Kidney capillary endothelial cell (primary cell): ENCODE data around the gene DNAJB1.
"Not testable (repeated sequence)": the region's sequence is repeated elsewhere in the genome, so short reads cannot be mapped to it uniquely, and the experiment has no call there.

Experiments
- DNase-seq: peaks from one replicate; pipeline ENCODE4 v3.0.0-alpha.2; 2018; ENCODE audit warnings: low spot score

The DNAJB1 gene

DNA sequence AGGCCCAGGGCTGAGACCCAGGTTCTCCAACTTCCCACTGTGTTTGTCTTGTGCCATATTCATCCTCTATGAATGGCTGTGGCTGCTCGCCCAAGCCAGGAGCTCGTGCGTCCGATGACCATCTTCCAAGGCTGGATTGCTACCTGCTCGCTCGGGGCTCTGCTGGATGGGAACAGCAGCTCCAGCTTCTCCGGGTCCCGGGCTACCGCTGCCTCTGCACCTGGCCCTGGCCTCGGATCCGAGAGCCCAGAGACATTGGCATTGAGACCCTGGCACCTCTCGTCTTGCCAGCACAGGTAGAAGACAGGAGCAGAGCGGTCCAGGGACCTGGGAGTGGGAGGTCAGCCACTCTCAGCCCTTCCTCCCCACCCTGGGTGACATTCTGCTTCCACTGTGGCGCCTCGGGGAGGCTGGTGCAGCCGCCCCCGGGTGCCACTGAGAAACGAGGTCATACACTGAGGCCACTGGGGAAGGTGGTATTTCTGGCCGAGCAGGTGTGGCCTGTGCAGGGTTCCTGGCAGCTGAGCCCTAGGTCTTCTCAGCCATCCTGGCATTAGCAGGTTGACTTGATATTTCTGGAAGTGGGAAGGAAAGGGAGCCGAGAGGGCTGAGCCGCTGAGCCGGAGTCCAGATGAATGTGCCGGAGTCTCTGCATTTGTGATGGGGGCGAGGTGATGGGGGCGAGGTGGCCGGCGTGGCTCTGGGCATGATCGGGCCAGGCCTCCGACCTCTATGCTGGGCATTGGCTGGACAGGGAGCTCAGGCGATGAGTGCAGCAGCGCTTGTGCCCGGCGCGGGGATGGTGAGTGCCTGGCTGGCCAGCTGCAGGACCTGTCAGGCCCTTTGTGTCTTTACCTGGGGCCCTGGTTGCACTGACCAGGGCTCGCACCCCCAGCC is 35.1 kb upstream of the DNAJB1 start:
- no peak for DNase-seq

DNA sequence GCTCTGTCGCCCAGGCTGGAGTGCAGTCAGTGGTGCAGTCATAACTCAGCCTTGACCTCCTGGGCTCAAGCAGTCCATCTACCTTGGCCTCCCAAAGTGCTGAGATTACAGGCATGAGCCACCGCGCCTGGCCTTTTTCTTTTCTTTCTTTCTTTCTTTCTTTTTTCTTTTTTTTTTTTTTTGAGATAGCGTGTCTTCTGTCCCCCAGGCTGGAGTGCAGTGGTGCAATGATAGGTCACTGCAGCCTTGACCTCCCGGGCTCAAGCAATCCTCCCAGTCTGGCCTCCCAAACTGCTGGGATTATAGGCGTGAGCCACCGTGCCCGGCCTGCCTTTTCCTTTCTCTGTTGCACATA is 33.8 kb upstream of the DNAJB1 start:
- not testable (repeated sequence) for DNase-seq

DNA sequence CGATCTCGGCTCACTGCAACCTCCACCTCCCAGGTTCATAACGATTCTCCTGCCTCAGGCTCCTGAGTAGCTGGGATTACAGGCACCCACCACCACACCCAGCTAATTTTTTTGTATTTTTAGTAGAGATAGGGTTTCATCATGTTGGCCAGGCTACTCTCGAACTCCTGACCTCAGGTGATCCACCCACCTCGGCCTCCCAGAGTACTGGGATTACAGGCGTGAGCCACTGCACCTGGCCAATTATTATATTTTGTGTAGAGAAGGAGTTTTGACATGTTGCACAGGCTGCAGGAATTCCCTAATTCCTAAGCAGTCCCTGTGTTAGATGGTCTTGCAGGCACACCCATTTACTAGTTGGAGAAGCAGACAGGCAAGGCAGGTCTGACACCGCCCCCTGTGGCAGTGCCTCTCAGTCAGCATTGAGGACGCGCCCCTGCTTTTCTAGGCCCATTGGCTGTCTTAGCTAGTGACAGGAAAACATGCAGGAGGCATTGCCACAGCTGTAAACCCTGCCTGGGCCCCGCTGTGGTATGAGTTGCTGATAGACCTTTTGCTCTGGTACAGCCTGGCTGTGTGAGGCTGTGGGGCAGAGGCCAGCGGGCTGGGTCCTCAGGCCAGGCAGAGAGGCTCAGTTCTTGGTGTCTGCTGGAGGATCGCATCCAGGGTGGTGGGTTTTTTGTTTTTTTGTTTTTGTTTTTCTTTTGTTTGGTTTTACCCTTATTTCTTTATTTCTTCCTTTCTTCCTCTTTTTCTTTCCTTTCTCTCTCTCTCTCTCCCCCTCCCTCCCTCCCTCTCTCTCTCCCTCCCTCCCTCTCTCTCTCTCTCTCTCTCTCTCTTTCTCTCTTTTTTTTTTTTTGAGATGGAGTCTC is 33.2 kb upstream of the DNAJB1 start:
- DNase-seq = not testable (repeated sequence)

DNA sequence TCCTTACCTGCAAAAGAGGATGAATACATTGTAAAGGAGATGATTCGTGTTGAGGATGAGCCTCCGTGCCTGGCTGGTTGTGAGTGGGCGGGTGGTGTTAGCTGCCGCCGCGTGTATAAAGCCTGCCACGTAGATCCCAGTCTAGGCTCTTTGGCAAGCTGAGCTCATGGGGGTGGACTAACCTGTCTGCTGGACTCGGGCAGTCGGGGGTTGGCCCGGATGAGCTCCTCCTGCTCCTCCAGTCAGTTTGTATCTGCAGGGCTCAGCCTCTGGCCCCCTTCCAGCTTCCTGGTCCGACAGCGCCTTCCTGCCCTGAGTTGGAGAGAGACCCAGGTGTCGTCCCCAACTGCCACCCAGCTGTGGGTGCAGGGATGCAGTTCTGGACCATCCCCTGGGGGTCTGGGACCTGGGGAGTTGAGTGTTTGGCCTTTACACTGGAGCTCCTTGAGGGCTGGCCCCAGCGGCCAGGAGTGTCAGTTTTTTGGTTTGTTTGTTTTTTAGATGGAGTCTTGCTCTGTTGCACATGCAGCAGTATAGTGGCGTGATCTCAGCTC is 32.1 kb upstream of the DNAJB1 start:
- no peak for DNase-seq

DNA sequence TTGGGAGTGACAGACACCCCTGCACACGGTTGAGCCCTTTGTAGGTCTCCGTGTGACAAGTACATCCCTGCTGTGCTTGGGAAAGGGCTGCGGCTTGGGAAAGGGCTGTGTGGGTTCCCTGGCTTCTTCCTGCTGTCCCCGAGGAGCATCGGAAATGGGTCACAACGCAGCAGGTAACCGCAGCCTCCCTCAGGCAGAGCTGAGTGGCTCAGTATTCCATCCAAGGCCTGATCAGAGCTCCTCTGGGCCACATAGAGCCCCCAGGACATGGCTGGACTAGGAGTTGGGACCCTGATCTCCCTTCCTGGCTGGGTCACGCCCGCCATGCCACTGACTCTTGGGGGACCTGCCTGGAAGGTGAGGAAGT is 27.5 kb upstream of the DNAJB1 start:
- no peak for DNase-seq

DNA sequence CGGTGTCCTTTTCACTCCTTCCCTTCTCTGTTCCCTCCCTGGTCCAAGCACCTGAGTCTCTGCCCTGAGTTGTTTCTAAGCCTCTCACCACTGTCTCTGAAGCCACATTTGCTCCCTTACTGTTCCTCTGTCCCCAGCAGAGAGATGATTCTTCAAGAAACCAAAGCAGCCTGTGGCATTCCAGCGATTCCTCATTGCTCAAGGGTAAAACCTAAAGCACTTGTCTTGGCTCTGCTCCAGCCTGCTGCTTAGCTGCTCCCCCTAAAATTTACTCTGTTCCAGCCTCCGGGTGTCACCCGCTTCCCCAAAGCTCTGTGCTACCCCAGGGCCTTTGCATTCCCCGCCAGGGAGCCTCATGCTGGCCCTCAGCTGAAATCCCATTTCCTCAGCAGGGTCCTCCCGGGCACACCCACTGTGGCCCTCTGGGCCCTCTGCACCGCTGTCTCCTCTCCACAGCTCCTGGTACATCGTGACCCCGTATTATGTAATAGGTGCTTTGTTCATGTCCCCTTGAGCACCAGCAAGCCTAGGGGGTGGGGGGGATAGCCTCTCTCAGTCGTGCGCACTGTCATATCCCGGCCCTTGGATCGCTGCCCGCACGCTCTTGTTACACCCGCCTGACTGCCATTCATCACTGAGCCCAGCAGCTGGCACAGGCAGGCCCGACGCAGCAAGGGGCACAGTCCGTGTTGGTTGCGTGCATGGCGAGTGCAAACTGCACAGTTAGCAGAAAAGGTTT is 26.9 kb upstream of the DNAJB1 start:
- DNase-seq = no peak

DNA sequence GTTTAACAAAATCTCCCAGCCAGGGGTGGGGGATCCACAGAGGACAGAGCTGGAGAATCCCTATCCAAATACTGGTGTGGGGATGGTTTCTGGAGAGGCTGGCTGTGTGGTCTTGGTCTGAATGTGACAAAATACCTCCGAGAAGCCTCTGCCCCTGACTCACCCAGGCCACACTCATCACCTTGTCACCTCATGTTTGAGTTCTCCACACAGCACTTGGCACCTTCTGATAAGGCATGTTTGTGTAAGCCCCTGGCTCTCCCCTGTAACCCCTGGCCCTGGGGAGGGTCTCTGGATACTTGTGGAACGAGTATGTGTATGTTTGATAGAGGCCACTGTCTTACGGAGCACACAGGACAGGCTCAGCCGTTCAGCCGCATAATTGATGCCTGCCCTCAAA is 25.9 kb upstream of the DNAJB1 start:
- no peak for DNase-seq

DNA sequence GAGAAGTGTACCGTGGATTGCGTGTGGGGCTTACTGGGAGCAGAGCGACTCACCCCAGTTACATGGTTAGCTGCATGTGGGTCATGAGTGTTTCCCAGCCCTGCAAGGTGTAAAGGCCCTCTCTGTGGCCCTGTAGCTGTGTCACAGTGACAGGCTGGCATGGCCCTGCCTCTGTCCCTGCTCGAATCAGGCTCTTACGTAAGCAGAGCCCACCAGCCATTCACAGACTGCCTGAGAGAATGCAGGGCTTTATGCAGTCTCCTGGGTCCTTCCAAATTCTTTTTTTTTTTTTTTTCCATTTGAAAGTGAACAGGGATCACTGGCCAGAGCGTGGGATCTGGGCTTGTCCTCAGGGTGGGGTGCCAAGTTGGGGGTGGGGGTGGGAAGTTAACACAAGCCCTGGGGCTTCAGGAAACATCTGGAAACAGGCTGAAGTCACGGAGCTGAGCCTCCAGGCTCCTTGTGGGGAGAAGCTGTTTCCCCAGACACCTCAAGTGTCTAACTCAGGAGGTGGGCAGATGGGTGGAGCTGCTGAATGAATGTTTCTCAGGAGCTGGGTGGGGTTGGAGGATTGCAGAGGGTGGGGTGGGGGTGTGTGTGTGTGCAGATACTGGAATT is 24.6 kb upstream of the DNAJB1 start:
- DNase-seq = no peak

DNA sequence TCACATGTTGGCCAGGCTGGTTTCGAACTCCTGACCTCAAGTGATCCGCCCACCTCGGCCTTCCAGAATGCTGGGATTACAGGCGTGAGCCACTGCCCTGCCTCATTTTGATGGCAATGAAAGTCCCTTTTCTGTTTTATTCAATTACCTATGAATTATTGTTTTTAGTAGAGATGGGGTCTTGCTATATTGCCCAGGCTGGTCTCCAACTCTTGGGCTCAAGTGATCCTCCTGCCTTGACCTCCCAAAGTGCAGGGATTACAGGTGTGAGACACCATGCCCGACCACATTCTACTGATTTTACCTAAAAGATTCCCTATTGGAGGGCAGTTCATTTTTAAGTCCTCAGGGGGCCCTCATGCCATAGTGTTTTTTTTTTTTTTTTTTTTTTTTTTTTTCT is 23.8 kb upstream of the DNAJB1 start:
- DNase-seq = not testable (repeated sequence)

DNA sequence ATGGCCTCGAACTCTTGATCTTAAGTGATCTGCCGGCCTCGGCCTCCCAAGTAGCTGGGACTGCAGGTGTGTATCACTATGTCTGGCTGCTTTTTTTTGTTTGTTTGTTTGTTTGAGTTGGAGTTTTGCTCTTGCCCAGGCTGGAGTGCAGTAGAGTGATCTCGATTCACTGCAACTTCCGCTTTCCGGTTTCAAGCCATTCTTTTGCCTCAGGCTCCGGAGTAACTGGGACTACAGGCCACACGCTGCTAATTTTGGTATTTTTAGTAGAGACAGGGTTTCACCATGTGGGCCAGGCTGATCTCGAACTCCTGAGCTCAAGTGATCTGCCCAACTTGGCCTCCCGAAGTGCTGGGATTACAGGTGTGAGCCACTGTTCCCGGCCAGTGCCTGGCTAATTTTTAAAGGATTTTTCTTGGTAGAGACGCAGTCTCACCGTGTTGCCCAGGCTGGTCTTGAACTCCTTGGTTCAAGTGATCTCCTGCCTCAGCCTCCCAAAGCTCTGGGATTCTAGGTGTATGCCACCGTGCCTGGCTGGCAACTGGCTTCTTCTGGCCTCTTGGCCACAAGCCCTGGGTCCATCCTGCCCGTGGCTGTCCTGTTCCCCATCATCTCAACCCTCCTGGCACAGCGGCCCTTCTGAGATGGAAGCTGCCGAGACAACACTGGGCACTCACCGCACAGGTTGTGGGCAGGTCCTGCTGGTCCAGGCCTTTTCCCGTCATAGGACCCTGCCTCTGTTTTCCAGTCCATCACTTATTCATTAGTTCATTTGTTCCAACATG is 22.7 kb upstream of the DNAJB1 start:
- no peak for DNase-seq

DNA sequence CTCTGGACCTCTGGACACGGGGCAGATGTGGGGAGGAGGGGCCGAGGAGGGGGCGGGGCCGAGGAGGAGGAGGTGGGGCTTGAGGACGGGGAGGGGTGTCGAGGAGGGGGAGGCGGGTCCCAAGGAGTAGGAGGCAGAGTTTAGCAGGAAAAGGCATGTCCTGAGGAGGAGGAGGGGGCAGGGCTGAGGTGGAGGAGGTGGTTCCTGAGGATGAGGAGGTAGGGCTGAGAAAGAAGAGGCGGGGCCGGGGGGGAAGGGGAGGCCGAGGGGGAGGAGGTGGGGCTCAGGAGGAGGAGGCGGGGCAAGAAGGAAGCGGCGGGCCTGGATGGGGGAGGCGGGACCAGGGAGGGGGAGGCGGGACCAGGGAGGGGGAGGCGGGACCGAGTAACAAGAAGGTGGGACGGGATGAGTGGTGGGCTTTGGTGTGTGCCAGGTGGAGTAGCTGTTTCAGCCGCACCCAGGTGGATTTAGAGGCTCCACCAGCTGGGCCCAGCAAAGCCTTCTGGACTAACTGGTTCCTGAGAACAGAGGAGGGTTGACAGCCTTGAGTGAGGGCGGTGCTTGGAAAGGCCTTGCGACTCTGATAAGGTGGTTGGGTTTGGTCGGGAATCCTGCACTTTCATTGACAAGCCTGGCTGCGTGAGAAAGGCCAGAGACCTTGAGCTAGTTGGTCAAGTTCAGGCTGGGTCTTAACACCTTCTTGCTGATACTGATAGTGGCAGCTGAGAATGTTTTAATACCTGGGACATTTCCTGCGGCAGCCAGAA is 18.9 kb upstream of the DNAJB1 start:
- DNase-seq = no peak

DNA sequence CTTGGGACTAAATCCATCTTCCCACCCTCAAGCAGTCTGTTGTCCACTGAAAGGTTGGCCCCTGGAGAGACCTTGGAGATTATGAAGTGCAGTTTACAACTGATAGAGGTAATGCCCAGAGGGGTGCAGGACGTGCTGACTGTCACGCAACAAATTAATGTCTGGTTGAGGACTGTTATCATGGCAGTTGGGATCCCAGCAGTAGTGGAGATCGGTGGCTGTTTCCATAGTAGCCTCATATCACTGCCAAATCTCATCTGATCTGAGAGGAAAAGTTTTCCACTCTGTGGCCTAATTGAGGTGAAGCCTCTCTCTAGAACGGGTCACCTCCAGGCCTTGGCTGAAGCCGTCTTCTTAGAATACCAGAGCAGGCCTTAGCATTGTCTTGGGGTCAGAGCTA is 15.3 kb upstream of the DNAJB1 start:
- no peak for DNase-seq

DNA sequence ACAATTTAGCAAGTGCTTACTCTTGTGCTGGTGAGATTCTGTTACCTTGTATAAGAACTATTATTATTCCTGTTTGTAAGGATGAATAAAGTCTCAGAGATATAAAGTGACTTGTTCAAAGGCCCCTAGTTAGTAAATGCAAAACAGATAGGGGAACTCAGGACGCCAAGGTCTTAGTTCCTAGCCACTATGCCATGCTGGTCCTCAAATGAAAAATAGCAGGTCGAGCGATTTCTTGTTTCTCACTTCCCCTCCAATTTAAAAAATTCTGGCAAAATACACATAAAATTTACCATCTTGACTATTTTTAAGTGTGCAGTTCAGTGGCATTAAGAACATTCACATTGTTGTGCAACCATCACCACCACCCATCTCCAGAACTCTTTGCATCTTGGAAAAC is 12.3 kb upstream of the DNAJB1 start:
- DNase-seq = no peak

DNA sequence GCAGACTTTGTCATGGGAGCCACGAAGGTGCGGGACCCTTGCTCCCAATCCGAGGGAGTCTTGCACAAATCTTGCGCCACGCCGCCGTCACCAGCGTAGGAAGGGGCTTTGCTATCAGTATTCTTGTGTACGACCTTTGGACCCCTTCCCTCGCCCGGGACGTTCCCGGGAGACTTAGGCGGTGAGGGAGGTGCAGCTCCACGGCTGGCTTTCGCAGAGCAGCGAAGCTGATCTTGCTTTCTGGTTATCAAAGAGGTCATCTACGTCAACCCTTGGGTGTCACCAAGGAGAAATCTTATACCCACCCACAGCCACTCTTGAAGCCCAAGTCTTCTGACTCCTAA is 11.8 kb upstream of the DNAJB1 start:
- DNase-seq = no peak

DNA sequence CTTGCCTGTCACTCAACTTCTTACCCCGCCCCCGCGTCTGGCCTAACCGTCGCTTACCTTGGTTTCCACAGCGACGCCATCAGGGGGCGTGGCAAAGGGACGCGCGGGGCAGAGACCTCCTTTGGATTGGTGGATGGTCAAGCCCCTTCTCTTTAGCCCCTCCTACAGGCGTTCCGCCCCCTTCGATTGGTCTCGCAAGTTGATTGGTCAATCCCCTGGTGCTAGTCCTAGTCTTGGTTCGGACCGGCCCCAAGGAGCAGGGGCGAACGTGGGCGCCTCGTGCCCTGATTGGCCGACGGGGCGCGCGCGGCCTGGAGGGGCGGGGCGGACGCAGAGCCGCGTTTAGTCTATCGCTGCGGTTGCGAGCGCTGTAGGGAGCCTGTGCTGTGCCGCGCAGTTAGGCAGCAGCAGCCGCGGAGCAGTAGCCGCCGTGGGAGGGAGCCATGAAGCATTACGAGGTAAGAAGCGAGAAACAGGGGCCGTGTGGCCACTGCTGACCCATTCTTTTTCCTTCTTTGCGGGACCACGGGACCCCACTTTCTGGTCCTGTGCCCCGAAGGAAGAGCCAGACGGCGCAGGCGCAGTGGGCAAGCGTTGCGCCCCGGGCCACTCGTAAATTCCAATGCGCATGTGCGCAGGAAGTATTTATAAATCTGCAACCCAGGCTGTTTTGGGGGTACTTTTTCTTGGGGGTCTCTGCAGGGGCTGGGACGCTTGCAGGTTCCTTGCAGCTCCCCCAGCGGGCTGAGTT is 11.2 kb upstream of the DNAJB1 start, which contains the start of gene TECR:
TSS of gene TECR (plus strand) at position 341 of the 751 bp plus-strand sequence. CDS start at position 444, 103 bp downstream.
- DNase-seq = peak; percentile 100

DNA sequence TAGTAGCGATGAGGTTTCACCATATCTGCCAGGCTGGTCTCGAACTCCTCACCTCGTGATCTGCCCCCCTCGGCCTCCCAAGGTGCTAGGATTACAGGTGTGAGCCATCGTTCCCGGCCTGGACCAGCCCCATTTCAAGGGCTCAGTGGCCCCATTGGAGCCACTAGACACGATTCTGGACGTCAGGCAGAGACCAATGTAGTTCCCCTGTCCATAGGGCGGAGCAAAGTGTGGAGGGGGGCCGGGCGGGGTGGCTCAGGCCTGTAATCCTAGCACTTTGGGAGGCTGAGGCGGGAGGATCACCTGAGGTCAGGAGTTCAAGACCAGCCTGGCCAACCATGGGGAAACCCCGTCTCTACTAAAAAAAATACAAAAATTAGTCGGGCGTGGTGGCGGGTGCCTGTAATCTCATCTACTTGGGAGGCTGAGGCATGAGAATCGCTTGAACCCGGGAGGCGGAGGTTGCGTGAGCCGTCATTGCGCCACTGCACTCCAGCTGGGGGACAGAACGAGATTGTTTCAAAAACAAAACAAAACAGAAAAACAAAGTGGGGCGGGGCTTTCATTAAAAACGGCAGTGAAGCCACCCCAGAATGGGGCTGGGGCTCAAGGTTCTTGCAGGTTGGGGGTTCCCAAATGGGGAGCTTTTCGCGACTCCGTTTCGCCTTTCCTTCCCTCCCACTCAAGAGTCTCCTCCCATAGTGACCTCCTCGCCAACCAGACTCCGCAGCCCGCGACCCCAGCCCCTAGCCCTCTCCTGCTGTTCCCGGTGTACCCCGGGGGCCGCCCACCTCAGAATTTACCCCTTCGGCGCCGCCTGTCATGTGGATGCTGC is 10.4 kb upstream of the DNAJB1 start:
- DNase-seq = no peak

DNA sequence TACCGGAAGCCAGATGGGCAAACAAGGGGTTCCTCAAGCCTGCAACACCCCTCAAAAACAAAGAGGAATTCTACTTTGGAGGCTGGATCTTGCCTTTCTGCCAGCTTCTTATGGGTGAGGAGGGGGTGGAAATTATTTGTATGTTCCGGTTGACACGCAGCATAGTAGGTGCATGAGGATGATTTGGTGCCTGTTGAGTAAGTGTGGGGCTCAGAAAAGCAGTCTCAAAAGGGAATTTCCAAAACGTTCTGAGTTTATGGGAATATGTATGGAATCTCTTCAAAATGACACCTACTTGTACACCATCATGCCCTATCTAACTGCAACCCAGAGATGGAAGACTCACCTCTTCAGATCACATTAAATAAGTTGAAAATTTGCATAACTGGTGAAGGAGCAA is 8.2 kb upstream of the DNAJB1 start:
- no peak for DNase-seq

DNA sequence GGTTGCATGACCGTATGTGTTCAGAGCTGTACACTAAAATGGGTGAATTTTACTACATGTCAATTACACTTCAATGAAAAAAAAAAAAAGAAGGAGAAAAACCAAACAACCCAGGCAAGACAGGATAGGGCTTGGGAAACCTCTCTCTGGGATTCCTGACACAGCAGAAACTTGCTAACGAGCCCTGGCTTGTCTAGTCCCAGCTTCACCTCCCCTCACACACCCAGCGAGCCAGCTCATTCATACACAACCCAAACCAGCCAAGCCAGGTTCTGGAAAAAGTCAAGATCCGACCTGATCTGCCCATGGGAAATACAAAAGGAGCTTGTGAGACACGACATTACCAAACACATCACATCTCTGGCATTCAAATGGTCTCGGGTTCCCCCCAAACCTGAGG is 7.5 kb upstream of the DNAJB1 start:
- no peak for DNase-seq

DNA sequence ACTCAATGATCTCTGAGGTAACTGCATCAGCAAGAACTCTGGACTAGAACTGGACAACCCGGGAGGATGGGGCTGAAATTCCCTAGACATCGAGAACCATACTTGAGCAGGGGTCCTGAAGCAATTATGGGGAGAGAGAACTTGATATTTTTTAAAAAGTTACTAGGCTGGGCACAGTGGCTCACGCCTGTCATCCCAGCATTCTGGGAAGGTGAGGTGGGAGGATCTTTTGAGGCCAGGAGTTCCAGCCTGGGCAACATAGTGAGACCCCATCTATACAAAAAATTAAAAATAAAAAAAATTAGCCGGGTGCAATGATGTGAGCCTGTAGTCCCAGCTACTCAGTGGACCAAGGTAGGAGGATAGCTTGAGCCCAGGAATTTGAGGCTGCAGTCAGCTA is 2.3 kb upstream of the DNAJB1 start:
- no peak for DNase-seq
